ENCODE data around the gene IKBKE.

The IKBKE gene

DNA sequence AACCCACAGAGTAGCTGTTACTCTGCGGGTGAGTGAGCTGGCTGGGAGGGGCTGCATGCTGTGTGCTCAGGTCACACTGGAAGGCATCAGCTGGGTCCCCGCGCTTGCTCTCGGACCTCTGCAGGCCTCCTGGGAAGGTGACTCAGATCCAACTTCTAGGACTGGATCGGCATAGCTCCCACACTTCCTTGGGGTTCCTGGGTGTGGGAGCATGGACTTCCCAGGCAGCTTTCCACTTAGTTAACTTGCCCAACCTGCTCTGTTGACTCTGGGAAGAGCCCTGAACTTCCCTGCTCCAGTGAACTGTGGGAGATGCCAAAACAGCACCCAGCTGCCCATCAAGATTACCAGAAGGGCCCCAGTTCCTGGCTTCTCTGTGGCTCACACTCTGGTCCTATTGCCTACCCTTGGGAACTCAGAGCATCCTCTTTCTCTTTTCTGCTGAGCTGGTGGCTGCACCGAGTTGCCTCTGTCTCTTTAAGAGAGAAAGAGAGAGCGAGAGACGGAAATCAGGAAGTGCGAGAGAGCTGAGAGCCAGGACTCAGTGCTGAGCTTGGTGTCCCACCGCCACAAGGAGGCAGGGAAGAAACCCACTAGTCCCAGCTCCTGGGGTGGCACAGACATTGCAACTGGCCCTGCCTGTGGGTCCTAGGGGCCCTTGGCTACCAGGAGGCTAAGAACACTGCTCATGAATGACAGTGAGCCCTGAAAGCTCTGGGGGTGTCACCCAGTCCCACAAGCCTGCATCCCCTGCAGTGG lies at the start of gene IKBKE:
Gene IKBKE (plus strand): TSS at position 544 of the 759 bp plus-strand sequence. CDS start 2,752 bp downstream, outside the sequence.
- DNase-seq = peak; percentile 36

DNA sequence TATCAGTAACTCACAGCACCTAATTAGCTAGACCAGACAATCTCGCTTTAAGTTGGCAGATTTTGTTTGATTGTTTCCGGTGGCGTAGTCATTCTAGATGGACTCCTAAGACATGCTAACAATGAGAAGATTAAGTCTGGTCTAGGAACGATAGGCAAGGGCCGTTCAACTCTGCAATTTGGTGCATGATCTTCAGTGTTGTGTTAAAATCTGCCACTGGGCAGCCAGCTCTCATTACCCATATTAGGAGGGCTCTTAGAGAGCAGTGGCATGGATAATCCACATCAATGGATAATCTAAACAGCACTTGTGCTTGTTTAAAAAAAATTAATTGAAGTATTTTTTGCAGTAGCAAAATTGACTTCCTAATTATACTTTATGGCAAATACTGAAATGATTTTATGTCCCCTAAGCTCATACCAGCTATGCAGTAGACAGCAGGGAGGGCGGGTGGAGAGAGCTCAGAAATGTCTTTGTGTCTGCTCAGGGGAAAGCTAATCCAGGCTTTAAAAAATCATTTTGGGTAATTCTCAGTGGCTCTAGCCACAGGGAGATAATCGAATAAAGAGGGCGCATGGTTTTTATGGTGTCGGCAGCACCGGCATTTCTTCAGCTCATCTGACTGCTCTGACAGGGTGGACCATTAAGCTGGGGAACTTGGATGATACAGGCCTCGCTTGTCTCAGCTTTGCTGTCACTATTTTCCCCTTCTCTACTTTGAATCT lies 48.5 kb upstream of the IKBKE start:
- DNase-seq = no peak

GRCh38 chr1:206422525-206422924 lies 47.8 kb upstream of the IKBKE start:
- no peak for DNase-seq

GRCh38 chr1:206427291-206427690 lies 43.0 kb upstream of the IKBKE start:
- DNase-seq = no peak

- no peak for DNase-seq
Measured at GRCh38 chr1:206429421-206429820, 40.9 kb upstream of the IKBKE start.

- no peak for DNase-seq
Measured at GRCh38 chr1:206430031-206430983, 40.0 kb upstream of the IKBKE start.

DNA sequence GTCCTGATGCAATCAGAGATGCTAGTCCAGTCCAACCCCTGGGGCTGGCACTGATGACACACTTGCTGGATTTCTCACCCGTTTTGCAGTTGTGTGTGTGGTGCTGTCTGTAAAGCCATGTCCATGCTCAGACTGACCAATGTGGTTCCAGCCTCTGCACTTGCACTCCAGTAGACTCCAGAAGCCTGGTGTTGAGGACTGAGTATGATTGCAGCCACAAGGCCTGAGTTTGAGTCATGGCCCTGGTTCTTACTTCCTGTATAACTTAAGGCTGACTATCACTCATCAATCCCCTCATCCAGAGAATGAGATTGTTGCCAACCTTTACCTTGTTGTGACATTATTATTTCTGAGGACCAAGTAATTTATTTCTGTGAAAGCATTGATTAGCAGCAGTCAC lies 34.8 kb upstream of the IKBKE start:
- no peak for DNase-seq

DNA sequence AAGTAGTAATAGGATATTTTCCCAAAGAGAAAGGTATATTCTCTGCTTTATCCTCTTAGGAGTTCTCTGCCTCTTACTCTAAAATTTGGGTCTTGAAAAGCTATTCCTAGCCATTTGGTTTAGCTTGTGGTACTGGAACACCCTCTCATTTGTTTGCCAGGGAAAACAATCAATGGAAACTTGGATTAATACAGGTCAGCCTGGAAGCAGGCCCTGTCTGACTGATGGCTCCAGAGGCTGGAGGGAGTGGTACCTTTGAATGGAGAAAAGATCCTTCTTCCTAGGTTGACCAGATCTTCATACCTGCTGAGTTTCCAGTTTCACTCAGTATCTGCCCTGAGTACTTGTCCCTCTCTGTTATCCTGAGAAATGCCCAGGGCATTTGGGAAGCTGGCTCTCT lies 31.7 kb upstream of the IKBKE start:
- no peak for DNase-seq

GRCh38 chr1:206439205-206439604 lies 31.1 kb upstream of the IKBKE start:
- DNase-seq = no peak

DNA sequence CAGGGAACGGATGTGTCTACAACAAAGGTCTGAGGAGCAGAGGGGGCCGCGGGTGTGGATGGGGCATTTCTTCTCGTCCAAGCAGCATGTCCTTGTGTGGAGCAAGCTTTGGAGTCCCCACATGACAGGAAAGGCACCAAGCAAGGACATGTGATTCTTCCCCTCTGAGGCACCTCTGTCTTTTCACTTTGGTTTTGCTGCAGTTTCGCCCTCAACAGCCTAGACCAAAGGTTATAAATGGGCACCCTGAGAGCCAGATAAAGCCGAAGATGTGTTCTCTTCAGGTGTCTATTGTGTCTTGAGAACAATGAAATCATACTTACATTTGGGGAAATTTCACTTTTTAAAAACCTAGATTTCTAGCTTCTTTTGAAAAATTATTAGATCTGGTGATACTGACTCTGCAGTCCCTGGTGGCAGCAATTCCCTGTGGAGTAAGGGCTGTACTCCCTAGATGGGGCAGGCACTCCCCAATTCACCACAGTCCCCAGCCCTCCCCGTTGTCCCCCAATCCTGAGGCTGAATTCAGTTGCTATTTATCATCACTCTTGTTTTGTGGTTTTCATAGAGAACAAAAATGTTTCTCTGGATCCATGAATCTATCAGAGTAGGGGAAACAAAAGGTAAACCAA lies 28.8 kb upstream of the IKBKE start:
- DNase-seq = no peak

DNA sequence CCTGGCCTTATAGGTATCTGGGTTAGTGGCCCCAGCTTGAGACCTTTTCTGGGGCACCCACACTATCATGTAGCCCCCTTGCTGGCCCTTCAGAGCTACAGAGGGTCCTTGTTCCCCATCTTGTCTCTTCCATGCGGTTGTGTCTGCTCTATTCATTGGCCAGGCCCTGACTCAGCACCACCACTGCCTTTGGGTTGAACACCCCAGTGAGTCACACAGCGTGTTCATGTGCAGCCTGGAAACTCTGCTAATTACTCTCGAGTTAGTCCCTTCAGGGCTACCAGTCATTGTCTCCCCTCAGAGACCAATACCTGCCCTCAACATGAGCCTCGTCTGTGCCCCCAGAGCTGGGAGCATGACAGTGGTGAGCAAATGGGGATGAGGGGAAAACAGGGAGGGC lies 28.2 kb upstream of the IKBKE start:
- no peak for DNase-seq

- no peak for DNase-seq
Measured at GRCh38 chr1:206445116-206445515, 25.2 kb upstream of the IKBKE start.

GRCh38 chr1:206445911-206446356 lies 24.3 kb upstream of the IKBKE start:
- no peak for DNase-seq

GRCh38 chr1:206446688-206447421 lies 23.4 kb upstream of the IKBKE start:
- no peak for DNase-seq

DNA sequence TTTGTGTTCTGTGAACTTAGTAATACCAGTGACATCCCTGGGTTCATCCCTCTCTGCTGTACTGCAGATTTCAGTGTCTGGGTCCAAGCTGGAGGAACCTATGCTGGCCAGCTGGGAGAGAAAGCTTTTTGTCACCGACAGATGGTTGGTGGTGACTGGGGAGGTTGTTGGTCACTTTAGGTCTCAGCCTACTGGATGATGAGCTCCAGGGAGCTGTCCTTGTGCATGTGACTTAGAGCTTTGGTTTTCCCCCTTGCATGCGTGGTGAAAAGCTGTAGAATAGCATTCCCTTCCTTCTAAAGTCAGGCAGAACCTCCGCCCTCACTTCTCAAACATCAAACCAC lies 22.9 kb upstream of the IKBKE start:
- no peak for DNase-seq

GRCh38 chr1:206447792-206448191 lies 22.5 kb upstream of the IKBKE start:
- no peak for DNase-seq

- no peak for DNase-seq
Measured at GRCh38 chr1:206448471-206448870, 21.8 kb upstream of the IKBKE start.

DNA sequence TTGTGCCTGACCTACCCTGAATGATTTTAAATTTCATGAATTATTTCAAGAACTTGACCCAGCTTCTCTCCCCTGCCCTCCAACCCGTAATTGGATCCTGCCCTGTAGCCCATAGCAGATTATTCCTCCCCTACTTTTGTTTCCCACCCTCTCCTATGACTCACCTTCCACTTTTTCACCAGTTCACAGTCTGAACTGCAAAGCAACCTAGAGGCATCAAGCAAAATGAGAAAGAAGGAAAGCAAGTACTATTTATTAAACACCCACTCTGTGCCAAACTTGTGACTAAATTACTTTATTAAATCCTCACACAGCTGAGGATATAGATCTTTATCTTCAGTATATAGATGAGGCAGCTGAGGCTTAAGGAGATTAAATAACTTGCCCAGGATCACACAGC lies 20.7 kb upstream of the IKBKE start:
- no peak for DNase-seq

GRCh38 chr1:206450281-206450680 lies 20.0 kb upstream of the IKBKE start:
- no peak for DNase-seq

- no peak for DNase-seq
Measured at GRCh38 chr1:206451134-206451686, 19.1 kb upstream of the IKBKE start.

DNA sequence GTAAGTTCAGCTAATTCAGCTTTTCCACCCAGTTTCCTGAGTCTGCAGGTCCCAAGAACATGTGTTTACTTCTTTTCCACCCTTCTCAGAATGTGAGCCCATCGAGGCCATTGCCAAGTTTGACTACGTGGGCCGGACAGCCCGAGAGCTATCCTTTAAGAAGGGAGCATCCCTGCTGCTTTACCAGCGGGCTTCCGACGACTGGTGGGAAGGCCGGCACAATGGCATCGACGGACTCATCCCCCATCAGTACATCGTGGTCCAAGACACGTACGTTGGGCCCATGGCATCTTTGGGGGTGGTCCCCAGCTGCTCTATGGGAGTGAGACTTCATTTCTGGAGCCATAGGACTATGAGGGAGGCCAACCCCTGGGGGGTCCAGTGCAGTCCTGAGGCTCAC lies 17.2 kb upstream of the IKBKE start:
- no peak for DNase-seq

- DNase-seq = no peak
Measured at GRCh38 chr1:206455289-206455665, 15.0 kb upstream of the IKBKE start.

All from stimulated activated CD4-positive, alpha-beta T cell treated with anti-CD3 and anti-CD28 coated beads, Interleukin-4, amount 100 ng/mL, for 1 hour (primary cell).